VCaP (cell line): ENCODE data around the gene MTERF4.

ENCODE experiments used
- H3K27ac ChIP-seq: fragments of 450-650 bp; 2 replicates; pipeline ENCODE4 v1.5.1; 2017
- TF ChIP-seq, protein P1 (sequence below): fragments of 450-650 bp; conservative IDR thresholded peaks from 2 replicates; pipeline ENCODE4 v1.5.1; 2017; ENCODE audit warnings: mild to moderate bottlenecking, moderate library complexity

MTERF4 gene

DNA sequence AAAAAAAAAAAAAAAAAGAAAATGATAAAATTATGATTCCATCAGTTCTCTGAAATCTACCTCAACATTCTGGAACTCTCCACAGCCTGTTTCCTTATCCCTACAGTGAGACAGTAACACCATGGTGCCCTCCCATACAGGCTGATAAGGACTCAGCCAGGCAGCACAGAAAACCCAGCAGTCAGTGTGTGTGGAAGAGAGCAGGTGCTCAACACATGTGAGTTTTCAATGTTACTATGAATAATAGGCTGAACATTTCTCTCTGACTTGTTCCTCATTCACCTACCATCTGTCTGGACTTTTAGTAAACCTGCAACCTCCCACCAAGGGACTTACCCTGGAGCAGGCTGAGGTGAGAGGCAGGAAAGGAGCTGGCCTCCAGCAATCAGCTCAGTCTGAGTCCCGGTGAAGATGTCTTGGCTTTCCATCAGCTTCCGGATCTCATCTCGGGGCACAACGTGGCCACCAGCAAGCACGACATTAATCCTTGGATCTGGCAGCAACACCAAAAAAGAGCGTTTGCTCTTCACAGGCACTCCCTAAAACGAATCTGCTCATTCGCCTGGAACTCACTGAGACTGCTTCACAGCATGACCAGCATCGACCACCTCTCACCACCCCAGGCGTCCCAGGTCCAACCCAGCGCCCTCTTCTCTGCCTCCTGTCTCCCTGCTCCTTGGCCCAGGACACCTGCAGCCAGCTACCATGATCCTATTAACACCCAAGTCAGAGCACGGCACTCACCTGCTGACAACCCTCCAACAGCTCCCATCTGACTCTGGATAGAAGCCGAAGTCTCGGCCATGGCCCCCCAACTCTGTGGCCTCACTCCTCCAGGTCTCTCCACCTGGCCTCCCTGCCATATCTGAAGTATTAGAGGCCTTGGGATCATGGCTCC lies 30.7 kb upstream of the MTERF4 start:
- TF ChIP-seq, protein P1, sequence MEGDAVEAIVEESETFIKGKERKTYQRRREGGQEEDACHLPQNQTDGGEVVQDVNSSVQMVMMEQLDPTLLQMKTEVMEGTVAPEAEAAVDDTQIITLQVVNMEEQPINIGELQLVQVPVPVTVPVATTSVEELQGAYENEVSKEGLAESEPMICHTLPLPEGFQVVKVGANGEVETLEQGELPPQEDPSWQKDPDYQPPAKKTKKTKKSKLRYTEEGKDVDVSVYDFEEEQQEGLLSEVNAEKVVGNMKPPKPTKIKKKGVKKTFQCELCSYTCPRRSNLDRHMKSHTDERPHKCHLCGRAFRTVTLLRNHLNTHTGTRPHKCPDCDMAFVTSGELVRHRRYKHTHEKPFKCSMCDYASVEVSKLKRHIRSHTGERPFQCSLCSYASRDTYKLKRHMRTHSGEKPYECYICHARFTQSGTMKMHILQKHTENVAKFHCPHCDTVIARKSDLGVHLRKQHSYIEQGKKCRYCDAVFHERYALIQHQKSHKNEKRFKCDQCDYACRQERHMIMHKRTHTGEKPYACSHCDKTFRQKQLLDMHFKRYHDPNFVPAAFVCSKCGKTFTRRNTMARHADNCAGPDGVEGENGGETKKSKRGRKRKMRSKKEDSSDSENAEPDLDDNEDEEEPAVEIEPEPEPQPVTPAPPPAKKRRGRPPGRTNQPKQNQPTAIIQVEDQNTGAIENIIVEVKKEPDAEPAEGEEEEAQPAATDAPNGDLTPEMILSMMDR = no peak
- H3K27ac ChIP-seq = no peak overlapping the region

GRCh38 chr2:241131531-241131930 lies 29.4 kb upstream of the MTERF4 start:
- no peak overlapping the region for H3K27ac ChIP-seq
- TF ChIP-seq, protein P1 = no peak

DNA sequence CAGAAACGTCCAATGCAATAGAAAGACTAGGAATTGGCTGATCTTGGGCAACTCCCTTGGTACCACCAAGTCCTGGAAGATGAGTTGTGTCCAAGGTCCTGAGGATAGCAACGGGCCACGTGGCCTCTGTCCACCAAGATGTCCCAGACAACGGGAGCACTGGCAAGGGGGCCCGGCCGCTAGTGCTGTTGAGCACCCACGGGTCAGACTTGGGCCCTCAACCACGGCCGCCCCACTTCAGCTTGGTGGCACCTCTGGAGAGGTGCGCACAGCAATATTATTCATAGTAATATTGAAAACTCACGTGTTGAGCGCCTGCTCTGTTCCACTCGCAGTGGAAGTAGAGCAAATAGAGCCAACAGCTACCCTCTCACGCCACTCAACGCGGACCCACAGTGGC lies 28.2 kb upstream of the MTERF4 start:
- TF ChIP-seq, protein P1 = no peak
- no peak overlapping the region for H3K27ac ChIP-seq

- TF ChIP-seq, protein P1 = no peak
- no peak overlapping the region for H3K27ac ChIP-seq
These were observed 27.2 kb upstream of the MTERF4 start for GRCh38 chr2:241129086-241129871.

DNA sequence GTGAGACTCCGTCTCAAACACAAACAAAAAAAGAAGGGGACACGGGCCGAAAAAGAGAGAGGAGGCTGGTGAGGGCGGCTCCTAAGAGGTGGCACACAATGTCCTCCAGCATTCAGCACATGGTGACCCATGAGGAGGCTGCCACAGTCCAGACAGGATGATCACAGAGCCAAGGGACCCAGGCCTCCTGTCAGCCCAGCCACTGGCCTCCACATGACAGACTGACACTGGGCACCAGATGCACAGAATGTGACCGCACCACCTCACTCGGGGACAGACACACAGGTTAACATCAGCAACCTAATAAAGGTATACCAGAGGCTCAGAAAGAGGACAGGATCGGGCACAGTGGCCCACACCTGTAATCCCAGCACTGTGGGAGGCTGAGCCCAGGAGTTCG lies 26.2 kb upstream of the MTERF4 start:
- peak overlapping the region; percentile 81; the same call in 1 of the 2 replicates for H3K27ac ChIP-seq
- TF ChIP-seq, protein P1 = no peak

DNA sequence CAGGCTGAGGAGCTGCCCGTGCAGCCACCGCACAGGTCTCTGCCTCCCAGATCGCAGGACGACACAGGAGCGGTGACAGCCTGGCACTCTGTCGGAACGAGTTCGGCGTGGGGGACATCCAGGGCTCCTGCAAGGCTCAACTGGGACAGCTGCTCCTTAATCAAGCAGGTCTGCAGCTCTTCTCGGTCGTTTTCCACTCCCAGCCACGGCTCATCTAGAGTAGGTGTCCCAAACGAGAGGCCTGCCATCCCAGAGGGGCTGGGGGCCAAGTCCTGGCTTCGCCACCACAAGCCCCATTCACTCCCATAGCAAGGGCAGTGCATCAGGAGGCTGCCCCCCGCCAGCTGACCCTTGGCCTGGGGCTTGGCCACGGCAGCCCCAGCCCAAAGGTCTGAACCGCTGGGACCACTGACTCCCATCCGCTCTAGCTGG lies 24.7 kb upstream of the MTERF4 start:
- TF ChIP-seq, protein P1 = no peak
- peak overlapping the region; percentile 81 for H3K27ac ChIP-seq

- H3K27ac ChIP-seq = peak overlapping the region; percentile 81
- TF ChIP-seq, protein P1 = no peak
These were observed 24.1 kb upstream of the MTERF4 start for GRCh38 chr2:241126201-241126611.
